OCI-LY7 (cell line): ENCODE data around the gene PTH1R. TPM values are rescaled to one million over a fixed set of nuclear protein-coding genes. Genes with fewer than 3 reads are reported as not detected.

Source experiments
- BruUV-seq: library from RNA; stranded (reverse); fragments of 400-500 nt; replicated peaks from 2 replicates; lab custom pipeline; 2021; lab: Mats Ljungman, UMichigan
- CTCF ChIA-PET: fragments of 300-600 bp; sonication (Branson Sonifier 250); formaldehyde crosslinking; loops from one replicate; lab custom pipeline; 2022; ENCODE audit warnings: antibody characterized with exemption; ENCODE audit not compliant: unreplicated experiment; lab: Charles Lee
- POLR2A ChIA-PET: fragments of 300-600 bp; sonication (Branson Sonifier 250); formaldehyde crosslinking; loops from one replicate; lab custom pipeline; 2022; ENCODE audit warnings: antibody characterized with exemption; lab: Charles Lee
- DNase-seq: peaks from one replicate; pipeline ENCODE4 v3.0.0-alpha.2; 2015; ENCODE audit warnings: low spot score
- H2AFZ ChIP-seq: fragments of 200-600 bp; sonication (generic), shearing (Covaris generic); 2 replicates; pipeline ENCODE4 v1.6.1; 2014; ENCODE audit warnings: mild to moderate bottlenecking, antibody characterized with exemption, low read length, moderate library complexity
- H3K27ac ChIP-seq: fragments of 200-600 bp; sonication (generic); 2 replicates; pipeline ENCODE4 v1.5.1; 2014; ENCODE audit warnings: mixed run types, low read depth, mild to moderate bottlenecking, moderate library complexity, low read length, inconsistent platforms; ENCODE audit not compliant: poor library complexity, severe bottlenecking
- H3K36me3 ChIP-seq: fragments of 200-600 bp; sonication (generic); 2 replicates; pipeline ENCODE4 v1.6.1; 2014; ENCODE audit warnings: mild to moderate bottlenecking, antibody characterized with exemption, low read length, moderate library complexity, mixed read lengths; ENCODE audit not compliant: insufficient read depth
- H3K4me1 ChIP-seq: fragments of 200-600 bp; sonication (generic); 2 replicates; pipeline ENCODE4 v1.5.1; 2014; ENCODE audit warnings: mild to moderate bottlenecking, low read length; ENCODE audit not compliant: insufficient read depth, poor library complexity, severe bottlenecking
- H3K4me2 ChIP-seq: fragments of 200-600 bp; sonication (generic); 2 replicates; pipeline ENCODE4 v1.6.1; 2014; ENCODE audit warnings: mild to moderate bottlenecking, low read length
- H3K4me3 ChIP-seq: fragments of 200-600 bp; sonication (generic); 2 replicates; pipeline ENCODE4 v1.5.1; 2014; ENCODE audit warnings: mild to moderate bottlenecking, low read depth, low read length; ENCODE audit not compliant: poor library complexity, severe bottlenecking
- H3K79me2 ChIP-seq: fragments of 200-600 bp; sonication (generic); 2 replicates; pipeline ENCODE4 v1.6.1; 2016; ENCODE audit warnings: low read depth, mild to moderate bottlenecking, low read length, moderate library complexity, mixed read lengths; ENCODE audit not compliant: insufficient read depth
- H3K9me2 ChIP-seq: fragments of 200-600 bp; sonication (generic); 2 replicates; pipeline ENCODE4 v1.6.1; 2016; ENCODE audit warnings: mild to moderate bottlenecking, low read length, mixed read lengths; ENCODE audit not compliant: insufficient read depth
- H3K9me3 ChIP-seq: fragments of 200-600 bp; sonication (generic); 2 replicates; pipeline ENCODE4 v1.6.1; 2014; ENCODE audit warnings: mild to moderate bottlenecking, mixed run types, low read length, mixed read lengths
- H4K20me1 ChIP-seq: fragments of 200-600 bp; sonication (generic); 2 replicates; pipeline ENCODE4 v1.6.1; 2014; ENCODE audit warnings: mild to moderate bottlenecking, antibody characterized with exemption, low read length, moderate library complexity, mixed read lengths; ENCODE audit not compliant: insufficient read depth
- EZH2phosphoT487 ChIP-seq: fragments of 200-600 bp; sonication (generic); IDR thresholded peaks from 2 replicates; pipeline ENCODE4 v1.6.1; 2018; ENCODE audit warnings: low read depth, borderline replicate concordance, mild to moderate bottlenecking, mixed run types, antibody characterized with exemption, low read length, moderate library complexity, mixed read lengths
- intact Hi-C: fragments of 100-400 bp; cut with micrococcal nuclease; formaldehyde crosslinking; loops from one replicate; pipeline ENCODE4 v1.10.0; 2022; ENCODE audit not compliant: unreplicated experiment
- total RNA-seq, 2 experiments: library from RNA; depleted of rRNA in 1 of 2; stranded (reverse); fragments of >200 nt in 1 of 2; shearing (Covaris generic) in 1 of 2; gene quantifications; 2 replicates each; pipeline ENCODE4 v1.2.3, GENCODE V29; 2014 to 2022
- TF ChIP-seq, protein P1 (sequence below): fragments of 200-600 bp; sonication (generic); conservative IDR thresholded peaks from 2 replicates; pipeline ENCODE4 v1.5.1; 2014; ENCODE audit warnings: mild to moderate bottlenecking, antibody characterized with exemption, low read length, moderate library complexity, mixed read lengths

The PTH1R gene
- total RNA-seq, 2 experiments from 2014 or later = not detected

DNA sequence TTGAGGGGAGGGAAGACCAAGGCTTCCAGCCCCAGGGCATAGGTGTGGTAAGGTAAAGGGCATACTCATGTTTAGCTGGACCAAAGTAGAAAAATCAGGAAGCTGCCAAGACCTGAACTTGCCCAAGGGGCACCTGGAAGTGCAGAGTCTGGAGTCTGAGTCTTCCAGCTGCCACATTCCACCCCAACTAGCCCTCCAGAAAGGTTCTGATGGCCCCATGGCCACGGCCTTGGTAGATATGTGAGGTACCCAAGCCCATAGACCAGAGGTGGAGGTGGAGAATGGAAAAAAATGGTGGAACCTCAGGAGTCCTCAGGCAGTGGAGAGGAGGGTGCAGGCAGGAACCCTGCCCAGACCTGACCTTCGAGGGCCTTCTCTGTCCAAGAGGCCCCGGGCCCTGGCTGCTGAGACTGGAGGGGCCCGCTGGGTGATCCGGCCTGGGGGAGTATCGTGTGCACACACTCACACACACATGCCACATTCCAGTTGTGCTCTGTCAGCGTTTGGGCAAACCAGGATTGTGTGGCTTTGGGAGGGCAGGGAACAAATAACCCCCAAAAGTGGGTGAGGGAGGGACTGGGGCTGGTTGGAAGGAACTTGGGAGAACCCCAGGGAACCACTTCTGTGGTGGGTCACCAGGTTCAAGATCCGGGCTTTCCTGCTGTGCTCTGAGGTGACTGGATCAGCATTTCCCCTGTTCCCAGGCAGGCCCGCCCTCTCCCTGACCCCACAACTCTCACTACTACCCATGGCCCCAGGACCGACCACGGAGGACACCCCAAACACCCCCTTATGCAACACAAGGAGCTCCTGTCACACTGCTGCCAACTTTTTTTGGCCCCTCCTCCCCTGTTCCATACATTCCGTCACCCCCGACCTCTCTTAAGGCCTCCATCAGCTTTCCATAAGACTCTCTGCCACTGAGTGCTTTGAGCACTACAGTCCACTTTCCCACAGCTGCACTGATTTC is 25.9 kb upstream of the PTH1R start:
- POLR2A ChIA-PET = no interaction called here
- TF ChIP-seq EZH2phosphoT487 = no peak
- TF ChIP-seq, protein P1, sequence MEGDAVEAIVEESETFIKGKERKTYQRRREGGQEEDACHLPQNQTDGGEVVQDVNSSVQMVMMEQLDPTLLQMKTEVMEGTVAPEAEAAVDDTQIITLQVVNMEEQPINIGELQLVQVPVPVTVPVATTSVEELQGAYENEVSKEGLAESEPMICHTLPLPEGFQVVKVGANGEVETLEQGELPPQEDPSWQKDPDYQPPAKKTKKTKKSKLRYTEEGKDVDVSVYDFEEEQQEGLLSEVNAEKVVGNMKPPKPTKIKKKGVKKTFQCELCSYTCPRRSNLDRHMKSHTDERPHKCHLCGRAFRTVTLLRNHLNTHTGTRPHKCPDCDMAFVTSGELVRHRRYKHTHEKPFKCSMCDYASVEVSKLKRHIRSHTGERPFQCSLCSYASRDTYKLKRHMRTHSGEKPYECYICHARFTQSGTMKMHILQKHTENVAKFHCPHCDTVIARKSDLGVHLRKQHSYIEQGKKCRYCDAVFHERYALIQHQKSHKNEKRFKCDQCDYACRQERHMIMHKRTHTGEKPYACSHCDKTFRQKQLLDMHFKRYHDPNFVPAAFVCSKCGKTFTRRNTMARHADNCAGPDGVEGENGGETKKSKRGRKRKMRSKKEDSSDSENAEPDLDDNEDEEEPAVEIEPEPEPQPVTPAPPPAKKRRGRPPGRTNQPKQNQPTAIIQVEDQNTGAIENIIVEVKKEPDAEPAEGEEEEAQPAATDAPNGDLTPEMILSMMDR = no peak
- H3K4me3 ChIP-seq = no peak overlapping the region
- no peak for DNase-seq
- CTCF ChIA-PET = no interaction called here
- no TSS peak for BruUV-seq
- no peaks in the 10 kb centered on the region for H3K9me2 ChIP-seq
- no peaks in the 10 kb centered on the region for H3K79me2 ChIP-seq
- H3K27ac ChIP-seq = no peak overlapping the region
- intact Hi-C loops = no loop called here
- no peaks in the 10 kb centered on the region for H3K4me1 ChIP-seq
- H3K9me3 ChIP-seq = no peaks in the 10 kb centered on the region
- H3K36me3 ChIP-seq = no peaks in the 10 kb centered on the region
- no peaks in the 10 kb centered on the region for H4K20me1 ChIP-seq
- H2AFZ ChIP-seq = no peak overlapping the region
- H3K4me2 ChIP-seq = no peak overlapping the region

DNA sequence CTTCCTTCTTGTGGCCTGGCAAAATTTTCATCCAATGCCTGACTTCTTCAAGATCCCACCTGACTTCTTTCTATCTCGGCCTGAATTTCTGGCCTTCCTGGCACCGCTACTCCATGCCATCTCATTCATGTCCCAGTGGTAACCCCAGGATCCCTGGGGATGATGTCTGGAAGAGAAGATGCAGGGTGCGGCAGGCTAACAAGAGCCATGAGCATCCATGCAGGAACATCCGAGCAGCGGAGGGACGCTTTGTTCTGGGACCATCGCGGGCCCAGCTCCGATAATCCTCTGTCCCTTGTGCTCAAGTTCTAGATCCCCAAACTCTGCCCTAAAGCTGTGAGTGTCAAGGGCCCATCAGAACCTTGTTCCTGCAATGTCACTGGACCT is 25.2 kb upstream of the PTH1R start:
- Histone ChIP-seq H3K36me3 (no peaks in the 10 kb centered on the region), H3K4me1 (no peaks in the 10 kb centered on the region), H3K4me2 (no peak overlapping the region), H3K27ac (no peak overlapping the region), H3K9me3 (no peaks in the 10 kb centered on the region), H2AFZ (no peak overlapping the region), H3K79me2 (no peaks in the 10 kb centered on the region), H3K4me3 (no peak overlapping the region), H3K9me2 (no peaks in the 10 kb centered on the region), H4K20me1 (no peaks in the 10 kb centered on the region)
- TF ChIP-seq, protein P1 = no peak
- no peak for TF ChIP-seq EZH2phosphoT487
- ChIA-PET POLR2A (no interaction called here), CTCF (no interaction called here)
- BruUV-seq = no TSS peak
- DNase-seq = no peak
- intact Hi-C loops = no loop called here

DNA sequence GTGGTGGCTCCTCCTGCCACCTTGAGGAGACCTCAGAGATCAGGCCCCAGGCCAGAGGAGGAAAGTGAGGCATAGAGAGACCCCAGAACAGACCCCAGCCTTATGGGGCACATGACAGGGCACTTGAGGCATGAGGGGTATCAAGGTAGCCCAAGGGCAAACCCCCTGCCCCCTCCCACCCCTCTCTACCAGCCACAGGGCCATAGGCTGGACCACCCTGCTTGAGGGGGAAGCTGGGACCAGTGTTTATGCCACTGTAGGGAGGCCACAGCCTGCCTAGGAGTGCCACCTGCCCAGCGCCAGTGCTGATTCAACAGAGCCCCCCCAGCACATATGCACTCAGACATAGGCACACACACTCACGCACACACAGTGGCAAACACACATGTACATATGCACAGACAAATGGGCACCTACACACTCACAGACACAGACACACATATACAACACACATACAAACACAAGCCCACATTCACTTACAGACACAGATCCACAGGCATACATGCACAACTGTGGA is 24.6 kb upstream of the PTH1R start:
- Histone ChIP-seq H3K79me2 (no peaks in the 10 kb centered on the region), H3K4me2 (no peak overlapping the region), H2AFZ (no peak overlapping the region), H3K4me3 (no peak overlapping the region), H3K9me3 (no peaks in the 10 kb centered on the region), H3K9me2 (no peaks in the 10 kb centered on the region), H3K36me3 (no peaks in the 10 kb centered on the region), H3K27ac (no peak overlapping the region), H3K4me1 (no peaks in the 10 kb centered on the region), H4K20me1 (no peaks in the 10 kb centered on the region)
- CTCF ChIA-PET = no interaction called here
- intact Hi-C loops = no loop called here
- TF ChIP-seq EZH2phosphoT487 = no peak
- TF ChIP-seq, protein P1 = no peak
- POLR2A ChIA-PET = no interaction called here
- BruUV-seq = no TSS peak
- no peak for DNase-seq
